Left lung (tissue), 10 donors: ENCODE results near the gene GLYATL3. TPM values are rescaled to one million over a fixed set of nuclear protein-coding genes. Genes with fewer than 3 reads are reported as not detected.

Experiments
- ATAC-seq: fragments of 200-7000 bp; cut with Tn5 transposase; one replicate; pipeline ENCODE4 v1.9.1; 2020; ENCODE audit warnings: moderate library complexity
- DNase-seq, 4 donors: peaks; one replicate each; pipeline ENCODE4 v3.0.0-alpha.2; 2013 to 2020
- H3K27ac ChIP-seq, 2 donors: fragments of 200-600 bp; sonication (generic) in 1 of 2; one replicate each; pipeline versions ENCODE4 v1.5.0 to v1.8.0; 2020 to 2021
- H3K27me3 ChIP-seq, 2 donors: fragments of 200-600 bp; sonication (generic) in 1 of 2; one replicate each; pipeline versions ENCODE4 v1.5.0 to v1.8.0; 2020 to 2021
- H3K36me3 ChIP-seq, 2 donors: fragments of 200-600 bp; sonication (generic) in 1 of 2; one replicate each; pipeline versions ENCODE4 v1.5.0 to v1.8.0; 2020 to 2021
- H3K4me1 ChIP-seq, 2 donors: fragments of 200-600 bp; one replicate each; pipeline ENCODE4 v1.8.0; 2021
- H3K4me3 ChIP-seq, 2 donors: fragments of 200-600 bp; sonication (generic) in 1 of 2; one replicate each; pipeline versions ENCODE4 v1.5.0 to v1.8.0; 2020 to 2021; ENCODE audit warnings: mild to moderate bottlenecking in 1 of 2
- H3K9me3 ChIP-seq, 2 donors: fragments of 200-600 bp; sonication (generic) in 1 of 2; one replicate each; pipeline versions ENCODE4 v1.5.0 to v1.8.0; 2020 to 2021
- CTCF ChIP-seq, 2 donors: fragments of 200-600 bp; sonication (generic) in 1 of 2; IDR thresholded peaks; one replicate each; pipeline versions ENCODE4 v1.5.0 to v1.8.0; 2021; ENCODE audit warnings: antibody characterized with exemption in 2 of 2
- intact Hi-C, 2 donors: fragments of 100-400 bp; cut with DNase I; formaldehyde crosslinking; loops; one replicate each; pipeline versions ENCODE4 v1.11.2 to v1.14.2; 2022
- polyA plus RNA-seq, 6 donors: library from polyadenylated mRNA; unstranded; fragments of 120-200 nt; gene quantifications; one replicate each; pipeline ENCODE4 v1.2.1, GENCODE V29; 2013; ENCODE audit not compliant: insufficient read length in 6 of 6
- total RNA-seq, 2 donors: library from RNA; stranded (reverse); fragmentation: NEBNext Ultra II Directional; extraction: Animal tissue kit (Norgen Biotek cat#: 25700); gene quantifications; one replicate each; pipeline ENCODE4 v1.2.1, GENCODE V29; 2021
- donor health status: DM: no; HTN: yes; CAD: no.
- donor health status: DM: no; HTN: no; CAD: no.

The GLYATL3 gene
- total and polyA plus RNA-seq, 8 donors: not detected

- DNase-seq (no peak), ATAC-seq (no peak)
- Histone ChIP-seq H3K27ac (no peak overlapping the region), H3K36me3 (no peaks in the 10 kb centered on the region), H3K4me1 (no peaks in the 10 kb centered on the region), H3K4me3 (no peak overlapping the region), H3K27me3 (no peaks in the 10 kb centered on the region), H3K9me3 (no peaks in the 10 kb centered on the region)
- intact Hi-C loops: no loop called here
- TF ChIP-seq CTCF (IDR thresholded peaks at IDR 0.05): no peak
Measured at GRCh38 chr6:49523901-49524300, 24.2 kb downstream of the GLYATL3 start.

GRCh38 chr6:49524541-49524940 is 24.8 kb downstream of the GLYATL3 start:
- intact Hi-C loops: no loop called here
- Histone ChIP-seq H3K4me1 (no peaks in the 10 kb centered on the region), H3K36me3 (no peaks in the 10 kb centered on the region), H3K4me3 (no peak overlapping the region), H3K27ac (no peak overlapping the region), H3K9me3 (no peaks in the 10 kb centered on the region), H3K27me3 (no peaks in the 10 kb centered on the region)
- no peak for ATAC-seq
- no peak for TF ChIP-seq CTCF (IDR thresholded peaks at IDR 0.05)
- no peak for DNase-seq

- H3K4me1 ChIP-seq: no peaks in the 10 kb centered on the region
- TF ChIP-seq CTCF (IDR thresholded peaks at IDR 0.05): no peak
- no peaks in the 10 kb centered on the region for H3K27me3 ChIP-seq
- no peaks in the 10 kb centered on the region for H3K9me3 ChIP-seq
- intact Hi-C loops: no loop called here
- no peak overlapping the region for H3K27ac ChIP-seq
- no peak overlapping the region for H3K4me3 ChIP-seq
- DNase-seq: no peak
- no peak for ATAC-seq
- H3K36me3 ChIP-seq: no peaks in the 10 kb centered on the region
Measured at GRCh38 chr6:49526598-49526997, 26.9 kb downstream of the GLYATL3 start.

- Histone ChIP-seq H3K4me3 (no peak overlapping the region), H3K9me3 (no peaks in the 10 kb centered on the region), H3K27ac (no peak overlapping the region), H3K4me1 (no peaks in the 10 kb centered on the region), H3K36me3 (no peaks in the 10 kb centered on the region), H3K27me3 (no peaks in the 10 kb centered on the region)
- TF ChIP-seq CTCF (IDR thresholded peaks at IDR 0.05): no peak
- intact Hi-C loops: no loop called here
- DNase-seq (no peak), ATAC-seq (no peak)
Measured at GRCh38 chr6:49527320-49527719, 27.6 kb downstream of the GLYATL3 start.

- no peak for ATAC-seq
- no peaks in the 10 kb centered on the region for H3K27me3 ChIP-seq
- H3K4me3 ChIP-seq: no peak overlapping the region
- no peaks in the 10 kb centered on the region for H3K9me3 ChIP-seq
- no peaks in the 10 kb centered on the region for H3K4me1 ChIP-seq
- no peak for TF ChIP-seq CTCF (IDR thresholded peaks at IDR 0.05)
- H3K27ac ChIP-seq: no peak overlapping the region
- no peak for DNase-seq
- intact Hi-C loops: no loop called here
- H3K36me3 ChIP-seq: no peaks in the 10 kb centered on the region
Measured at GRCh38 chr6:49528571-49528970, 28.8 kb downstream of the GLYATL3 start.
